Keratinocyte (primary cell): ENCODE data around the gene IFNA4.

Experiments used
- EZH2 ChIP-seq: IDR thresholded peaks from one replicate; pipeline ENCODE4 v1.6.1; 2012; ENCODE audit warnings: inconsistent platforms, mild to moderate bottlenecking, low read length, moderate library complexity
- TF ChIP-seq, protein P1 (sequence below), 3 experiments: IDR thresholded peaks in 1 of 3; conservative IDR thresholded peaks in 1 of 3; optimal IDR thresholded peaks in 1 of 3; 2 replicates in 2 of 3; 3 replicates in 1 of 3; pipeline versions ENCODE3 to v1.5.1; 2011; ENCODE audit warnings: low read length in 3 of 3, mild to moderate bottlenecking in 3 of 3, moderate library complexity in 2 of 3, control low read depth in 1 of 3, inconsistent platforms in 1 of 3; ENCODE audit not compliant: insufficient read depth in 2 of 3; ENCODE audit errors: extremely low read depth in 1 of 3

DNA sequence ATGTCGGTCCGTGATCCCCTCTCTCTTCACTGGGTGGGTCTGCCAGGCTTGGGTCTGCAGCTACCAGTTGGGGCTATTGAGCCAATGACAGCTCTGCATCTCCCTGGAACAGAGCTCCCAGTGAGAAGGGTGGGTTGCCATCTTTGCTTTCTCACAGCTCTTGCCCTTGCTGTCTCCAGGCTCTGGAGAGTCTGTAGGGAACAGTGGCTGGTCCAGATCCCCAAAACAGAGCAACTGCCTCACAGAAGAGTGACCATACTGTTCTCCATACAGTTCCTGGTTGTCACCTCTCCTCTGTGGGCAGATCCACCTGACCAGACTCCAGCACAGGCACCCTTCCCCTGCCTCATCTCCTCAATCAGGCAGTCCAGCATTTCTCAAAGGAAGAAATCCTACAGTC lies 45.9 kb upstream of the IFNA4 start:
- TF ChIP-seq, protein P1, sequence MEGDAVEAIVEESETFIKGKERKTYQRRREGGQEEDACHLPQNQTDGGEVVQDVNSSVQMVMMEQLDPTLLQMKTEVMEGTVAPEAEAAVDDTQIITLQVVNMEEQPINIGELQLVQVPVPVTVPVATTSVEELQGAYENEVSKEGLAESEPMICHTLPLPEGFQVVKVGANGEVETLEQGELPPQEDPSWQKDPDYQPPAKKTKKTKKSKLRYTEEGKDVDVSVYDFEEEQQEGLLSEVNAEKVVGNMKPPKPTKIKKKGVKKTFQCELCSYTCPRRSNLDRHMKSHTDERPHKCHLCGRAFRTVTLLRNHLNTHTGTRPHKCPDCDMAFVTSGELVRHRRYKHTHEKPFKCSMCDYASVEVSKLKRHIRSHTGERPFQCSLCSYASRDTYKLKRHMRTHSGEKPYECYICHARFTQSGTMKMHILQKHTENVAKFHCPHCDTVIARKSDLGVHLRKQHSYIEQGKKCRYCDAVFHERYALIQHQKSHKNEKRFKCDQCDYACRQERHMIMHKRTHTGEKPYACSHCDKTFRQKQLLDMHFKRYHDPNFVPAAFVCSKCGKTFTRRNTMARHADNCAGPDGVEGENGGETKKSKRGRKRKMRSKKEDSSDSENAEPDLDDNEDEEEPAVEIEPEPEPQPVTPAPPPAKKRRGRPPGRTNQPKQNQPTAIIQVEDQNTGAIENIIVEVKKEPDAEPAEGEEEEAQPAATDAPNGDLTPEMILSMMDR (optimal IDR thresholded peaks at IDR 0.05 in 1 of 3, IDR thresholded peaks at IDR 0.05 in 1 of 3, conservative IDR thresholded peaks at IDR 0.05 in 1 of 3; ENCODE audit: extremely low read depth in 1 of 3, insufficient read depth in 2 of 3, low read length in 3 of 3) = no peak
- TF ChIP-seq EZH2 = no peak
